Upper lobe of left lung (tissue), 6 donors: ENCODE measurements around the gene BPIFB4. TPM values are rescaled to one million over a fixed set of nuclear protein-coding genes. Genes with fewer than 3 reads are reported as not detected.

Experiments used
- ATAC-seq, 2 donors: fragments of 200-7000 bp; cut with Tn5 transposase; one replicate each; pipeline ENCODE4 v1.9.1; 2022; ENCODE audit warnings: mild to moderate bottlenecking in 2 of 2, moderate library complexity in 2 of 2; ENCODE audit not compliant: low FRiP score in 2 of 2
- DNase-seq, 2 donors: peaks; one replicate each; pipeline ENCODE4 v3.0.0-alpha.2; 2019 to 2020
- H3K27ac ChIP-seq, 4 donors: fragments of 200-600 bp; sonication (generic); one replicate each; pipeline ENCODE4 v1.5.1; 2016 to 2019
- H3K27me3 ChIP-seq, 4 donors: fragments of 200-600 bp; sonication (generic); one replicate each; pipeline ENCODE4 v1.5.1; 2017 to 2019
- H3K36me3 ChIP-seq, 4 donors: fragments of 200-600 bp; sonication (generic); one replicate each; pipeline ENCODE4 v1.5.1; 2016 to 2019
- H3K4me1 ChIP-seq, 4 donors: fragments of 200-600 bp; sonication (generic); one replicate each; pipeline ENCODE4 v1.5.1; 2018 to 2019
- H3K4me3 ChIP-seq, 4 donors: fragments of 200-600 bp; sonication (generic); one replicate each; pipeline ENCODE4 v1.5.1; 2017 to 2019; ENCODE audit warnings: mild to moderate bottlenecking in 2 of 4, moderate library complexity in 1 of 4
- H3K9me3 ChIP-seq, 4 donors: fragments of 200-600 bp; sonication (generic); one replicate each; pipeline ENCODE4 v1.5.1; 2018 to 2019
- EP300 ChIP-seq, 4 donors: sonication (generic); formaldehyde crosslinking; IDR thresholded peaks; one replicate each; pipeline ENCODE4 v1.5.1; 2017; ENCODE audit warnings: antibody characterized with exemption in 4 of 4, control low read depth in 2 of 4
- POLR2A ChIP-seq, 4 donors: fragments of 450-650 bp; IDR thresholded peaks; one replicate each; pipeline ENCODE4 v1.5.1; 2016 to 2017; ENCODE audit warnings: antibody characterized with exemption in 4 of 4, mild to moderate bottlenecking in 2 of 4
- POLR2AphosphoS5 ChIP-seq, 2 donors: sonication (generic); formaldehyde crosslinking; IDR thresholded peaks; one replicate each; pipeline ENCODE4 v1.5.1; 2017; ENCODE audit warnings: antibody characterized with exemption in 2 of 2
- WGBS, 2 donors: methylation state at CpG; one replicate each; pipeline ENCODE4 v1.1.5; 2017 to 2018; 5-methylcytosine and 5-hydroxymethylcytosine counted together
- total RNA-seq, 6 donors: library from RNA; depleted of rRNA in 4 of 6; stranded (reverse); fragments of >200 nt in 4 of 6; gene quantifications; one replicate each; pipeline versions ENCODE4 v1.1.0 to v1.2.1, GENCODE V29; 2016 to 2021
- TF ChIP-seq, protein P1 (sequence below), 6 experiments: fragments of 450-650 bp in 4 of 6; fragments of 200-600 bp in 2 of 6; sonication (generic) in 2 of 6; IDR thresholded peaks; one replicate each; pipeline ENCODE4 v1.5.1; 2016 to 2019; ENCODE audit warnings: antibody characterized with exemption in 6 of 6
- donor health status: DM: no; HTN: no; CAD: no; lungs with moderate emphysema.
- donor health status: DM: no; HTN: yes; CAD: no; lungs with severe emphysema.

Gene BPIFB4
- total RNA-seq, 6 donors from 2014 or later: not detected

DNA sequence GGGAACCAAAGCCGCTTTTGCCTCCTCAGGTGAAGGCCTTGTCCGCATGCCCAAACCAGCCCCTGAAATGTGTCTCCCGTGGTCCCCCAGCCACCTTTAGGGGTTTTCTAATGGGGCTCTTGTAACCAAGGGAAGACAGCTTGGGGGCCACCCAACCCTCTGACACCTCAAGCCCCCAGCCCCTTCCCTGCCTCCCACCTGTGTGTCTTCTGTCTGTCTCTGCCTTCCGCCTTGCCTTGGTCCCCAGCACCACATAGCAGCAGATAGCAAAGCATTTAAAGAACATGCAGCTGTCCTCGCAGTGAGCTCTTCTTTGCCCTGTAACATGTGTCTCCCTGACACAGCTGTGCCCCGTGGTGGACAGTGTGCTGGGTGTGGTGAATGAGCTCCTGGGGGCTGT is 16.2 kb upstream of the BPIFB4 start:
- Histone ChIP-seq H3K4me3 (no peak overlapping the region), H3K27ac (no peak overlapping the region), H3K27me3 (no peaks in the 10 kb centered on the region), H3K9me3 (no peaks in the 10 kb centered on the region), H3K36me3 (no peaks in the 10 kb centered on the region), H3K4me1 (no peaks in the 10 kb centered on the region)
- 87 to 96% methylated on average over 6 of the region's 6 CpGs for WGBS, 2 donors
- DNase-seq (no peak), ATAC-seq (no peak)
- TF ChIP-seq POLR2AphosphoS5 (IDR thresholded peaks at IDR 0.05) (no peak), POLR2A (IDR thresholded peaks at IDR 0.05) (no peak), EP300 (IDR thresholded peaks at IDR 0.05) (no peak)
- TF ChIP-seq, protein P1, sequence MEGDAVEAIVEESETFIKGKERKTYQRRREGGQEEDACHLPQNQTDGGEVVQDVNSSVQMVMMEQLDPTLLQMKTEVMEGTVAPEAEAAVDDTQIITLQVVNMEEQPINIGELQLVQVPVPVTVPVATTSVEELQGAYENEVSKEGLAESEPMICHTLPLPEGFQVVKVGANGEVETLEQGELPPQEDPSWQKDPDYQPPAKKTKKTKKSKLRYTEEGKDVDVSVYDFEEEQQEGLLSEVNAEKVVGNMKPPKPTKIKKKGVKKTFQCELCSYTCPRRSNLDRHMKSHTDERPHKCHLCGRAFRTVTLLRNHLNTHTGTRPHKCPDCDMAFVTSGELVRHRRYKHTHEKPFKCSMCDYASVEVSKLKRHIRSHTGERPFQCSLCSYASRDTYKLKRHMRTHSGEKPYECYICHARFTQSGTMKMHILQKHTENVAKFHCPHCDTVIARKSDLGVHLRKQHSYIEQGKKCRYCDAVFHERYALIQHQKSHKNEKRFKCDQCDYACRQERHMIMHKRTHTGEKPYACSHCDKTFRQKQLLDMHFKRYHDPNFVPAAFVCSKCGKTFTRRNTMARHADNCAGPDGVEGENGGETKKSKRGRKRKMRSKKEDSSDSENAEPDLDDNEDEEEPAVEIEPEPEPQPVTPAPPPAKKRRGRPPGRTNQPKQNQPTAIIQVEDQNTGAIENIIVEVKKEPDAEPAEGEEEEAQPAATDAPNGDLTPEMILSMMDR (IDR thresholded peaks at IDR 0.05): no peak

DNA sequence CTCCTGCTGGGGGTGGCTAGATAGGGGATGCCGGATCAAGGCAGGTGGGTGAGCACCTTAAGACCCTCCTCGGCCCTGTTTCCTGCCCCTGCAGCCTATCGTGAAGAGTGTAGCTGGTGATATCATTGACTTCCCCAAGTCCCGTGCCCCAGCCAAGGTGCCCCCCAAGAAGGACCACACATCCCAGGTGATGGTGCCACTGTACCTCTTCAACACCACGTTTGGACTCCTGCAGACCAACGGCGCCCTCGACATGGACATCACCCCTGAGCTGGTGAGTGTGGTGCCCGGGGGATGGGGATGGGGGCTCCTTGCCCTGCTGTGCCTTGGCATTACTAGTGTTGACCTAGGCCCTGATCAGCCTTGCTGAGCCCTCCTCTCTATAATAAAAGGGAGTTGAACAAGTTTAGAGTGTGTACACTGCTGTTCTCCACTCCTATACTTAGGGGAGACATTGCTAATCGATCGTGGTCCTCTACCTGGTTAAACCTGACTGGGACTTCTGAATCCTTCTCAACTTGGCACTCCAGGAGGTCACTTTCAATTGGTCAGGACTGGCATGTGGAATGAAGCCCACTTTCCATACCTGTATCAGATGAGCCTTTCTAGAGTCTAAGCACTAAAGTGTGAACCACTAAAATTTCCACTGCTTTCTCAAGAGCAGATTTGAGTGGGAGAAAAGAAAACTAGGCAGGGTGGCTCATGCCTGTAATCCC is 14.7 kb upstream of the BPIFB4 start:
- 82 to 93% methylated on average over 9 to 11 of the region's 11 CpGs for WGBS, 2 donors
- H3K27ac ChIP-seq: no peak overlapping the region
- DNase-seq: no peak
- ATAC-seq: no peak
- H3K9me3 ChIP-seq: no peaks in the 10 kb centered on the region
- no peak overlapping the region for H3K4me3 ChIP-seq
- H3K27me3 ChIP-seq: no peaks in the 10 kb centered on the region
- TF ChIP-seq POLR2A (IDR thresholded peaks at IDR 0.05): no peak
- TF ChIP-seq, protein P1 (IDR thresholded peaks at IDR 0.05): no peak
- TF ChIP-seq EP300 (IDR thresholded peaks at IDR 0.05): no peak
- TF ChIP-seq POLR2AphosphoS5 (IDR thresholded peaks at IDR 0.05): no peak
- no peaks in the 10 kb centered on the region for H3K36me3 ChIP-seq
- H3K4me1 ChIP-seq: no peaks in the 10 kb centered on the region

DNA sequence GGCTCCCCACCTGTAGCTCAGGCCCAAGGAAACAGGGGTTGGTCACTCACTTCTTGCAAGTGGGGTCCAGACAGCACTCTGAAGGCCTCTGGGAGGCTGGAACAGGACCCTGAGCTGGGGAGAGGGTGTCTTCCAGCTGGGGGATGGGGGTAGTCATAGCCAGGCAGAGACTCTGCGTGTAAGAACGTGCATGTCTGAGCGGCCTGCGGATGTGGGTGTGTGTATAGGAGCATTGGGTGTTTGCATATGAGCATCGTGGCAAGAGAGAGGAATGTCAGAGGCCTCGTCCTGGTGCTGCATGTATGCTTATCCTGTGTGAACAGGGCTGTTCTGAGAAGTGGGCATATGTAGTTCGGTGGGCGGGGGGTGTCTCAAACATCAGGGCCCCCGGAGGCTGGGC is 13.7 kb upstream of the BPIFB4 start:
- WGBS, 2 donors: 73 to 80% methylated on average over 9 of the region's 9 CpGs

DNA sequence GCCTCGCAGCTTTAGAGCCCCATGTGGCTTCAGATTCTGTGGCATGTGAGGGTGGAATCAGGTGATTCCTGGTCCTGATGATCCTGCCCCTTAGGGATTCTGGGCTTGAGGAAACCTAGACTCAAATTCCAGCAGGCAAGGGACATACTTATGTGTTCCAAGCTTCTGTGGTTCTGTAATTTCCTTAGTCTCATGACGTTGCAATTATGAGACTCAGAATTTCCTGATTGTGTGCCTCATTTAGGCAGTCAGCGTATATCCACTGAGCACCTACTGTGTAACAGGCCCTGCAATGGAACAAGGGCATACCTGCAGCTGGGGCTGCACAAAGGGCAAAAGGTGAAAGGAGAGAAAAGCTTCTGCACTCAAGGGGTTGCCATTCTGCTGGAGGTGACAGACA is 11.6 kb upstream of the BPIFB4 start:
- H3K9me3 ChIP-seq: no peaks in the 10 kb centered on the region
- H3K4me1 ChIP-seq: no peaks in the 10 kb centered on the region
- no peak overlapping the region for H3K27ac ChIP-seq
- H3K36me3 ChIP-seq: no peaks in the 10 kb centered on the region
- ATAC-seq (no peak), DNase-seq (no peak)
- no peak overlapping the region for H3K4me3 ChIP-seq
- TF ChIP-seq, protein P1 (IDR thresholded peaks at IDR 0.05): no peak
- TF ChIP-seq EP300 (IDR thresholded peaks at IDR 0.05) (no peak), POLR2A (IDR thresholded peaks at IDR 0.05) (no peak), POLR2AphosphoS5 (IDR thresholded peaks at IDR 0.05) (no peak)
- no peaks in the 10 kb centered on the region for H3K27me3 ChIP-seq
- 67% methylated on average over 3 of the region's 3 CpGs for WGBS, 2 donors

More for the DNA sequence above, 13.7 kb upstream of the BPIFB4 start:
- Histone ChIP-seq H3K27me3 (no peaks in the 10 kb centered on the region), H3K27ac (no peak overlapping the region), H3K4me1 (no peaks in the 10 kb centered on the region), H3K9me3 (no peaks in the 10 kb centered on the region), H3K4me3 (no peak overlapping the region), H3K36me3 (no peaks in the 10 kb centered on the region)
- no peak for DNase-seq
- no peak for ATAC-seq
- no peak for TF ChIP-seq POLR2A (IDR thresholded peaks at IDR 0.05)
- no peak for TF ChIP-seq EP300 (IDR thresholded peaks at IDR 0.05)
- no peak for TF ChIP-seq POLR2AphosphoS5 (IDR thresholded peaks at IDR 0.05)
- TF ChIP-seq, protein P1 (IDR thresholded peaks at IDR 0.05): no peak
